Esophagus muscularis mucosa (tissue), 4 donors: Measurements from ENCODE around the gene SREBF2. TPM values are rescaled to one million over a fixed set of nuclear protein-coding genes. Genes with fewer than 3 reads are reported as not detected.
"Not testable (repeated sequence)": the region's sequence is repeated elsewhere in the genome, so short reads cannot be mapped to it uniquely, and the experiment has no call there.

Experiments
- DNase-seq: peaks from one replicate; pipeline ENCODE4 v3.0.0-alpha.2; 2017; ENCODE audit errors: extremely low spot score
- H3K27ac ChIP-seq, 4 donors: fragments of 200-600 bp; sonication (generic); replicated peaks in 1 of 4; 1 replicate in 3 of 4; 2 replicates in 1 of 4; pipeline ENCODE4 v1.5.1; 2016 to 2019; ENCODE audit warnings: mild to moderate bottlenecking in 1 of 4
- H3K27me3 ChIP-seq, 4 donors: fragments of 200-600 bp; sonication (generic); one replicate each; pipeline versions ENCODE4 v1.5.1 to v1.6.0; 2016 to 2019
- H3K36me3 ChIP-seq, 4 donors: fragments of 200-600 bp; sonication (generic); one replicate each; pipeline ENCODE4 v1.5.1; 2016 to 2019
- H3K4me1 ChIP-seq, 4 donors: fragments of 200-600 bp; sonication (generic); one replicate each; pipeline ENCODE4 v1.5.1; 2016 to 2019
- H3K4me3 ChIP-seq, 4 donors: fragments of 200-600 bp; sonication (generic); 1 replicate in 2 of 4; 2 replicates in 2 of 4; pipeline ENCODE4 v1.5.1; 2016 to 2019; ENCODE audit warnings: mild to moderate bottlenecking in 4 of 4, moderate library complexity in 1 of 4
- H3K9me3 ChIP-seq, 4 donors: fragments of 200-600 bp; sonication (generic); 1 replicate in 3 of 4; 2 replicates in 1 of 4; pipeline ENCODE4 v1.5.1; 2016 to 2019
- CTCF ChIP-seq, 3 experiments: fragments of 200-600 bp in 2 of 3; fragments of 450-650 bp in 1 of 3; sonication (generic) in 2 of 3; IDR thresholded peaks; one replicate each; pipeline ENCODE4 v1.5.1; 2017 to 2019; ENCODE audit warnings: antibody characterized with exemption in 3 of 3, mild to moderate bottlenecking in 2 of 3, moderate library complexity in 1 of 3
- EP300 ChIP-seq: sonication (generic); formaldehyde crosslinking; IDR thresholded peaks from one replicate; pipeline ENCODE4 v1.6.1; 2017; ENCODE audit warnings: antibody characterized with exemption
- POLR2A ChIP-seq: fragments of 450-650 bp; IDR thresholded peaks from one replicate; pipeline ENCODE4 v1.6.1; 2017; ENCODE audit warnings: antibody characterized with exemption, moderate library complexity, mild to moderate bottlenecking, low read depth
- POLR2AphosphoS5 ChIP-seq, 2 donors: sonication (generic); formaldehyde crosslinking; IDR thresholded peaks; one replicate each; pipeline ENCODE4 v1.6.1; 2017; ENCODE audit warnings: antibody characterized with exemption in 2 of 2
- WGBS: methylation state at CpG from one replicate; pipeline ENCODE4 v1.1.5; 2018; 5-methylcytosine and 5-hydroxymethylcytosine counted together
- intact Hi-C: fragments of 100-400 bp; cut with DNase I; formaldehyde crosslinking; loops from one replicate; pipeline ENCODE4 v1.15.1; 2023
- total RNA-seq, 4 donors: library from RNA; depleted of rRNA; stranded (reverse); fragments of >200 nt; gene quantifications; one replicate each; pipeline versions ENCODE4 v1.1.0 to v1.2.1, GENCODE V29; 2016

Gene SREBF2
- total RNA-seq, 4 donors from 2014 or later: 56.4 to 97.7 (median 57.2) TPM

- peaks cover 4 to 16% (median 11%) of the 10 kb centered on the region in 4 donors for H3K36me3 ChIP-seq
- TF ChIP-seq EP300 (no peak), CTCF (IDR thresholded peaks at IDR 0.05) (no peak), POLR2A (no peak), POLR2AphosphoS5 (IDR thresholded peaks at IDR 0.05) (no peak)
- peaks cover 12 to 47% (median 30%) of the 10 kb centered on the region in 4 donors for H3K4me1 ChIP-seq
- H3K9me3 ChIP-seq: no peaks in the 10 kb centered on the region
- H3K4me3 ChIP-seq: peak overlapping the region; percentile 87 to 97 (median 90)
- WGBS: 34% methylated on average over 5 of the region's 17 CpGs
- peak overlapping the region; percentile 92 to 97 (median 94) for H3K27ac ChIP-seq
- no peak for DNase-seq
- intact Hi-C loops: loop anchor here (10.0 kb wide), 1 partner anchor 137 kb away; the partner anchor contains the start of gene MEI1
- H3K27me3 ChIP-seq: no peaks in the 10 kb centered on the region
Measured at GRCh38 chr22:41831828-41832552, 915 bp upstream of the SREBF2 start.

GRCh38 chr22:41833369-41834004 lies 582 bp downstream of the SREBF2 start:
- peaks cover 12 to 54% (median 38%) of the 10 kb centered on the region in 4 donors for H3K4me1 ChIP-seq
- intact Hi-C loops: loop anchor here (10.0 kb wide), 1 partner anchor 139 kb away; the partner anchor contains the start of gene MEI1
- peak overlapping the region; percentile 92 to 97 (median 94) for H3K27ac ChIP-seq
- TF ChIP-seq POLR2AphosphoS5 (IDR thresholded peaks at IDR 0.05) (peak in 1 of 2 donors; percentile 43), CTCF (IDR thresholded peaks at IDR 0.05) (no peak), POLR2A (no peak), EP300 (no peak)
- peak overlapping the region; percentile 87 to 97 (median 90) for H3K4me3 ChIP-seq
- no peaks in the 10 kb centered on the region for H3K27me3 ChIP-seq
- H3K9me3 ChIP-seq: no peaks in the 10 kb centered on the region
- WGBS: 0% methylated on average over 10 of the region's 86 CpGs
- no peak for DNase-seq
- peaks cover 5 to 17% (median 12%) of the 10 kb centered on the region in 4 donors for H3K36me3 ChIP-seq

- Histone ChIP-seq H3K27me3 (no peaks in the 10 kb centered on the region), H3K27ac (peak overlapping the region; percentile 92 to 97 (median 94)), H3K4me1 (peaks cover 12 to 62% (median 39%) of the 10 kb centered on the region in 4 donors), H3K4me3 (peak overlapping the region; percentile 87 to 97 (median 90)), H3K9me3 (no peaks in the 10 kb centered on the region), H3K36me3 (peaks cover 5 to 20% (median 12%) of the 10 kb centered on the region in 4 donors)
- 17% methylated on average over 9 of the region's 14 CpGs for WGBS
- DNase-seq: no peak
- intact Hi-C loops: loop anchor here (10.0 kb wide), 1 partner anchor 139 kb away; the partner anchor contains the start of gene MEI1
- TF ChIP-seq POLR2A (no peak), CTCF (IDR thresholded peaks at IDR 0.05) (no peak), POLR2AphosphoS5 (IDR thresholded peaks at IDR 0.05) (no peak), EP300 (no peak)
Measured at GRCh38 chr22:41834005-41834944, 1.4 kb downstream of the SREBF2 start.

GRCh38 chr22:41835462-41835861 lies 2.6 kb downstream of the SREBF2 start:
- Histone ChIP-seq H3K36me3 (peaks cover 5 to 20% (median 12%) of the 10 kb centered on the region in 4 donors), H3K4me1 (peaks cover 15 to 69% (median 43%) of the 10 kb centered on the region in 4 donors)
- intact Hi-C loops: loop anchor here (10.0 kb wide), 1 partner anchor 141 kb away; the partner anchor contains the start of gene MEI1
- H3K9me3 ChIP-seq, H3K27me3 ChIP-seq, DNase-seq, H3K27ac ChIP-seq, H3K4me3 ChIP-seq: not testable (repeated sequence)
- 100% methylated on average over 3 of the region's 8 CpGs for WGBS
